HG03575 (cell line): Measurements from ENCODE around the gene AANAT.

Experiments used
- ATAC-seq: cut with Tn5 transposase; IDR thresholded peaks from one replicate; pipeline ENCODE4 v1.9.1; 2021; ENCODE audit not compliant: unreplicated experiment, insufficient number of reproducible peaks, low FRiP score; ENCODE audit errors: extremely low read depth

Gene AANAT

GRCh38 chr17:76467366-76467765 is at the start of gene AANAT:
Gene AANAT, plus strand, starts transcription at chr17:76467603. Its CDS starts 1,144 bp downstream, at chr17:76468747.
- no peak for ATAC-seq

GRCh38 chr17:76419576-76420260 is 47.7 kb upstream of the AANAT start:
- ATAC-seq = no peak

GRCh38 chr17:76420356-76421043 is 46.9 kb upstream of the AANAT start:
- ATAC-seq = no peak

- no peak for ATAC-seq
These were observed 46.4 kb upstream of the AANAT start for GRCh38 chr17:76421044-76421407.

GRCh38 chr17:76422406-76422805 is 45.0 kb upstream of the AANAT start:
- ATAC-seq = no peak

GRCh38 chr17:76422860-76423259 is 44.5 kb upstream of the AANAT start:
- ATAC-seq = no peak

- no peak for ATAC-seq
These were observed 40.5 kb upstream of the AANAT start for GRCh38 chr17:76426853-76427252.

GRCh38 chr17:76427501-76428231 is 39.7 kb upstream of the AANAT start:
- ATAC-seq = no peak

GRCh38 chr17:76428511-76428910 is 38.9 kb upstream of the AANAT start:
- ATAC-seq = no peak

GRCh38 chr17:76431509-76431908 is 35.9 kb upstream of the AANAT start:
- no peak for ATAC-seq

- no peak for ATAC-seq
These were observed 35.4 kb upstream of the AANAT start for GRCh38 chr17:76432004-76432403.

GRCh38 chr17:76432712-76433336 is 34.6 kb upstream of the AANAT start:
- no peak for ATAC-seq

GRCh38 chr17:76433693-76434092 is 33.7 kb upstream of the AANAT start:
- no peak for ATAC-seq

- ATAC-seq = no peak
These were observed 32.5 kb upstream of the AANAT start for GRCh38 chr17:76434870-76435269.

GRCh38 chr17:76435751-76436150 is 31.7 kb upstream of the AANAT start:
- ATAC-seq = no peak

GRCh38 chr17:76437467-76438402 is 29.7 kb upstream of the AANAT start:
- ATAC-seq = no peak

GRCh38 chr17:76438906-76439305 is 28.5 kb upstream of the AANAT start:
- ATAC-seq = no peak

GRCh38 chr17:76439314-76439928 is 28.0 kb upstream of the AANAT start:
- no peak for ATAC-seq
